Pancreas (tissue), 10 donors: Measurements from ENCODE around the gene SAV1. TPM values are rescaled to one million over a fixed set of nuclear protein-coding genes. Genes with fewer than 3 reads are reported as not detected.

Source experiments
- ATAC-seq, 4 donors: fragments of 200-7000 bp; cut with Tn5 transposase; one replicate each; pipeline versions ENCODE4 v1.8.0 to v1.9.1; 2020; ENCODE audit warnings: mild to moderate bottlenecking in 4 of 4, moderate library complexity in 4 of 4
- DNase-seq, 6 donors: peaks; one replicate each; pipeline ENCODE4 v3.0.0-alpha.2; 2020
- FAIRE-seq: peaks from 2 replicates; lab custom pipeline; 2012; peaks lifted over from hg19 to GRCh38; lab: Jason Lieb, UNC
- H3K27ac ChIP-seq, 4 donors: fragments of 200-600 bp; sonication (generic); 1 replicate in 3 of 4; 2 replicates in 1 of 4; pipeline versions ENCODE4 v1.5.0 to v1.8.0; 2020
- H3K27me3 ChIP-seq, 4 donors: fragments of 200-600 bp; one replicate each; pipeline ENCODE4 v1.8.0; 2021
- H3K36me3 ChIP-seq, 3 donors: fragments of 200-600 bp; sonication (generic) in 1 of 3; one replicate each; pipeline versions ENCODE4 v1.5.0 to v1.8.0; 2020 to 2021
- H3K4me1 ChIP-seq, 3 donors: fragments of 200-600 bp; one replicate each; pipeline ENCODE4 v1.8.0; 2021
- H3K4me3 ChIP-seq, 4 donors: fragments of 200-600 bp; sonication (generic) in 2 of 4; one replicate each; pipeline versions ENCODE4 v1.5.0 to v1.8.0; 2020 to 2021
- H3K9me3 ChIP-seq, 4 donors: fragments of 200-600 bp; one replicate each; pipeline ENCODE4 v1.8.0; 2021
- CTCF ChIP-seq, 4 donors: fragments of 200-600 bp; sonication (generic) in 3 of 4; IDR thresholded peaks; one replicate each; pipeline versions ENCODE4 v1.5.0 to v1.8.0; 2021; ENCODE audit warnings: antibody characterized with exemption in 4 of 4
- WGBS, 2 donors: extraction: QIAGEN DNeasy Blood & Tissue Kit; methylation state at CpG; one replicate each; pipeline ENCODE4 v1.1.7; 2013; 5-methylcytosine and 5-hydroxymethylcytosine counted together
- intact Hi-C, 3 donors: fragments of 100-400 bp; cut with DNase I; formaldehyde crosslinking; loops; one replicate each; pipeline versions ENCODE4 v1.11.1 to v1.14.2; 2022
- polyA plus RNA-seq, 2 donors: library from polyadenylated mRNA; stranded (reverse); fragments of 200-250 nt; gene quantifications; one replicate each; pipeline ENCODE4 v1.2.3, GENCODE V29; 2013
- total RNA-seq, 6 donors: library from RNA; stranded (reverse); fragmentation: NEBNext Ultra II Directional in 4 of 6; extraction: Animal tissue kit (Norgen Biotek cat#: 25700) in 4 of 6; gene quantifications; one replicate each; pipeline versions ENCODE4 v1.2.1 to v1.2.4, GENCODE V29; 2021 to 2023
- donor health status: healthy with polysubstance abuse.
- donor health status: DM: no; HTN: no; CAD: no; lungs with moderate emphysema.
- donor health status: DM: no; HTN: no; CAD: no.
- donor health status: control.
- donor health status: control.
- donor health status: Bipolar disorder and iron deficiency.
- donor health status: DM: yes; HTN: yes; CAD: no.
- donor health status: DM: no; HTN: no; CAD: no.
- donor health status: DM: no; HTN: no; CAD: no.
- donor health status: DM: yes; HTN: yes; CAD: no.

The SAV1 gene
- total and polyA plus RNA-seq, 8 donors: 14.8 to 49.2 (median 35.3) TPM

- no peak for ATAC-seq
- Histone ChIP-seq H3K9me3 (no peaks in the 10 kb centered on the region), H3K4me1 (no peaks in the 10 kb centered on the region), H3K36me3 (no peaks in the 10 kb centered on the region), H3K27me3 (no peaks in the 10 kb centered on the region), H3K4me3 (no peak overlapping the region), H3K27ac (no peak overlapping the region)
- no peak for DNase-seq
- TF ChIP-seq CTCF (IDR thresholded peaks at IDR 0.05): no peak
- intact Hi-C loops: no loop called here
- 32 to 35% methylated on average over 1 of the region's 1 CpG for WGBS, 2 donors
- no peak for FAIRE-seq
Observed at GRCh38 chr14:50622978-50623377, 45.1 kb downstream of the SAV1 start.

DNA sequence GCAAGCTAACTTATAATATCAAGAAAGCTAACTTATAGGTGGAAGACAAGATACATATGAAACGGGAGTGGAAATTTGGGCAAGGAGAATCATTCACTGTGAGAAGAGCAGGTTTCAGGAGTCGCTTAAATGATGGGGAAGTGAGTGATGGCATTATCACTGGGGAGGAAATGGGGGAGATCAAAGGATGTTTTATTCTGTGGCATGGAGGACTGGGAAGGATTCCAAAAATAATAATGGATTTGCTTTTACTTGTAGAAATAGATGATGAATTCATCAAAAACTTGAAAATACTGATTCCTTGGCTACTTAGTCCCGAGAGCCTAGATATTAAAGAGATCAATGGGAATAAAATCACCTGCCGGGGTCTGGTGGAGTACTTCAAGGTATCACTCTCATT, 47.8 kb downstream of the SAV1 start:
- WGBS, 2 donors: 63% methylated on average over 4 of the region's 4 CpGs
- H3K4me1 ChIP-seq: no peaks in the 10 kb centered on the region
- no peak for TF ChIP-seq CTCF (IDR thresholded peaks at IDR 0.05)
- no peaks in the 10 kb centered on the region for H3K27me3 ChIP-seq
- H3K4me3 ChIP-seq: no peak overlapping the region
- H3K27ac ChIP-seq: no peak overlapping the region
- no peak for FAIRE-seq
- no peaks in the 10 kb centered on the region for H3K36me3 ChIP-seq
- no peak for ATAC-seq
- DNase-seq: no peak
- intact Hi-C loops: no loop called here
- H3K9me3 ChIP-seq: no peaks in the 10 kb centered on the region

GRCh38 chr14:50619569-50620141, 48.5 kb downstream of the SAV1 start:
- FAIRE-seq (no peak), DNase-seq (no peak), ATAC-seq (peak in 3 of 4 donors; percentile 72 to 84 (median 76))
- 67 to 78% methylated on average over 5 of the region's 5 CpGs for whole genome bisulfite sequencing, 2 donors
- Histone ChIP-seq H3K4me1 (no peaks in the 10 kb centered on the region), H3K27ac (no peak overlapping the region), H3K36me3 (no peaks in the 10 kb centered on the region), H3K4me3 (no peak overlapping the region), H3K27me3 (no peaks in the 10 kb centered on the region), H3K9me3 (no peaks in the 10 kb centered on the region)
- intact Hi-C loops: loop anchor here in 1 of 3 donors (10.0 kb wide), 1 partner anchor 155 kb away; no protein-coding TSS in a partner anchor
- peak in 3 of 4 donors; percentile 40 to 48 (median 40) for TF ChIP-seq CTCF (IDR thresholded peaks at IDR 0.05)

DNA sequence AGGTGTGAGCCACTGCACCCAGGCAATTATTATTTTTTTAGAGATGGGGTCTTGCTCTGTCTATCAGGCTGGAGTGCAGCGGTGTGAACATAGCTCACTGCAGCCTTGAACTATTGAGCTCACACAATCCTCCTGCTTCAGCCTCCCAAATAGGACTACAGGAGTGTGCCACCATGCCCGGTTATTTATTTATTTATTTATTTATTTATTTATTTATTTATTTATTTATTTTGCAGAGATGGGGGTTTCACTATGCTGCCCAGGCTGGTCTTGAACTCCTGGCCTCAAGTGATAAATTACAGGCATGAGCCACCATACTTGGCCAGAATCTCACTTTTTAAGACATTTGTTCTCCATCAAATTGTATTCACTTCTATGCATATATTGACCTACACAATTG, 51.8 kb downstream of the SAV1 start:
- Histone ChIP-seq H3K4me1 (no peaks in the 10 kb centered on the region), H3K4me3 (no peak overlapping the region), H3K27me3 (no peaks in the 10 kb centered on the region), H3K27ac (no peak overlapping the region), H3K36me3 (no peaks in the 10 kb centered on the region), H3K9me3 (no peaks in the 10 kb centered on the region)
- intact Hi-C loops: loop anchor here in 1 of 3 donors (10.0 kb wide), 1 partner anchor 159 kb away; no protein-coding TSS in a partner anchor
- no peak for ATAC-seq
- no peak for FAIRE-seq
- WGBS, 2 donors: 88 to 98% methylated on average over 2 of the region's 2 CpGs
- no peak for TF ChIP-seq CTCF (IDR thresholded peaks at IDR 0.05)
- DNase-seq: no peak

DNA sequence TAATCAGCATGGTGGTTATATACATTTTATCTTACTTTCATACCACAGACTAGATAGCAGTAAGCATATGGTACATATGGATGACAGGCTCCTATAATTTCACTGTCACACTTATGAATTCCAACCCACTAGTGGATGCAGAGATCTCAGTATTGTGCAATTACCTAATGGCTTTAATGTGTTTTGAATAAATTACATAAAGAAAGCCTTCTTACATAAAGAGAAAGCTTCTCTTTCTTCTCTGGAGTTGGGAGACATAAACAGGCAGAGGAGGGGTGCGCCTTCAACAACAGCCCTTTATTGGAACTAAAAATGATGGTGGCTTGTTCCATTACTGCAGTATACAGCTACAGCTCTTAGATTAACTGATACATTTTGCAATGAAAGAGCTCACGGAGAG, 52.6 kb downstream of the SAV1 start:
- intact Hi-C loops: loop anchor here in 1 of 3 donors (10.0 kb wide), 1 partner anchor 159 kb away; no protein-coding TSS in a partner anchor

More for the DNA sequence above, 52.6 kb downstream of the SAV1 start:
- DNase-seq (no peak), FAIRE-seq (no peak), ATAC-seq (no peak)
- 96 to 98% methylated on average over 2 of the region's 2 CpGs for WGBS, 2 donors
- TF ChIP-seq CTCF (IDR thresholded peaks at IDR 0.05): no peak
- Histone ChIP-seq H3K27ac (no peak overlapping the region), H3K36me3 (no peaks in the 10 kb centered on the region), H3K27me3 (no peaks in the 10 kb centered on the region), H3K4me3 (no peak overlapping the region), H3K9me3 (no peaks in the 10 kb centered on the region), H3K4me1 (no peaks in the 10 kb centered on the region)
